ENCODE results near the gene CELA1.

GRCh38 chr12:51382173-51382572 lies 35.7 kb upstream of the CELA1 start:
- TF ChIP-seq, protein P1, sequence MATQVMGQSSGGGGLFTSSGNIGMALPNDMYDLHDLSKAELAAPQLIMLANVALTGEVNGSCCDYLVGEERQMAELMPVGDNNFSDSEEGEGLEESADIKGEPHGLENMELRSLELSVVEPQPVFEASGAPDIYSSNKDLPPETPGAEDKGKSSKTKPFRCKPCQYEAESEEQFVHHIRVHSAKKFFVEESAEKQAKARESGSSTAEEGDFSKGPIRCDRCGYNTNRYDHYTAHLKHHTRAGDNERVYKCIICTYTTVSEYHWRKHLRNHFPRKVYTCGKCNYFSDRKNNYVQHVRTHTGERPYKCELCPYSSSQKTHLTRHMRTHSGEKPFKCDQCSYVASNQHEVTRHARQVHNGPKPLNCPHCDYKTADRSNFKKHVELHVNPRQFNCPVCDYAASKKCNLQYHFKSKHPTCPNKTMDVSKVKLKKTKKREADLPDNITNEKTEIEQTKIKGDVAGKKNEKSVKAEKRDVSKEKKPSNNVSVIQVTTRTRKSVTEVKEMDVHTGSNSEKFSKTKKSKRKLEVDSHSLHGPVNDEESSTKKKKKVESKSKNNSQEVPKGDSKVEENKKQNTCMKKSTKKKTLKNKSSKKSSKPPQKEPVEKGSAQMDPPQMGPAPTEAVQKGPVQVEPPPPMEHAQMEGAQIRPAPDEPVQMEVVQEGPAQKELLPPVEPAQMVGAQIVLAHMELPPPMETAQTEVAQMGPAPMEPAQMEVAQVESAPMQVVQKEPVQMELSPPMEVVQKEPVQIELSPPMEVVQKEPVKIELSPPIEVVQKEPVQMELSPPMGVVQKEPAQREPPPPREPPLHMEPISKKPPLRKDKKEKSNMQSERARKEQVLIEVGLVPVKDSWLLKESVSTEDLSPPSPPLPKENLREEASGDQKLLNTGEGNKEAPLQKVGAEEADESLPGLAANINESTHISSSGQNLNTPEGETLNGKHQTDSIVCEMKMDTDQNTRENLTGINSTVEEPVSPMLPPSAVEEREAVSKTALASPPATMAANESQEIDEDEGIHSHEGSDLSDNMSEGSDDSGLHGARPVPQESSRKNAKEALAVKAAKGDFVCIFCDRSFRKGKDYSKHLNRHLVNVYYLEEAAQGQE (IDR thresholded peaks at IDR 0.05; ENCODE audit: insufficient read depth in 1 of 2, low read depth in 2 of 2, low read length in 2 of 2), result no peak
- TF ChIP-seq POLR2AphosphoS5 (IDR thresholded peaks at IDR 0.05; ENCODE audit: low read depth, low read length) (no peak), TAF1 (IDR thresholded peaks at IDR 0.05; ENCODE audit: borderline replicate concordance, insufficient read depth, low read length) (no peak)
